ENCODE data around the gene EHD1.
"Not testable (repeated sequence)": the region's sequence is repeated elsewhere in the genome, so short reads cannot be mapped to it uniquely, and the experiment has no call there.

EHD1 gene

GRCh38 chr11:64823568-64824119 is 54.8 kb downstream of the EHD1 start:
- no peak for FAIRE-seq

GRCh38 chr11:64817476-64817875 is 60.9 kb downstream of the EHD1 start:
- no peak for FAIRE-seq

- FAIRE-seq, result not testable (repeated sequence)
Measured at GRCh38 chr11:64815433-64815832, 63.0 kb downstream of the EHD1 start.

GRCh38 chr11:64814712-64815187 is 63.7 kb downstream of the EHD1 start:
- FAIRE-seq, result no peak

GRCh38 chr11:64813826-64814225 is 64.6 kb downstream of the EHD1 start:
- no peak for FAIRE-seq

GRCh38 chr11:64810891-64811272 is 67.5 kb downstream of the EHD1 start:
- no peak for FAIRE-seq

GRCh38 chr11:64810271-64810890 is 68.0 kb downstream of the EHD1 start, which contains the start of gene MEN1:
Gene MEN1 (minus strand): TSS chr11:64810551. CDS start chr11:64810109, 442 bp downstream.
- FAIRE-seq, result no peak

GRCh38 chr11:64809781-64810241 is 68.6 kb downstream of the EHD1 start:
- no peak for FAIRE-seq

- FAIRE-seq, result no peak
Measured at GRCh38 chr11:64805481-64805880, 72.9 kb downstream of the EHD1 start.

- no peak for FAIRE-seq
Measured at GRCh38 chr11:64804346-64805210, 73.8 kb downstream of the EHD1 start.

- FAIRE-seq, result no peak
Measured at GRCh38 chr11:64803846-64804345, 74.5 kb downstream of the EHD1 start.

- no peak for FAIRE-seq
Measured at GRCh38 chr11:64803158-64803845, 75.1 kb downstream of the EHD1 start, which contains the start of gene MAP4K2. Gene MAP4K2 (minus strand): TSS chr11:64803214. CDS start chr11:64803149, 65 bp downstream.

GRCh38 chr11:64802370-64803157 is 75.9 kb downstream of the EHD1 start:
- FAIRE-seq, result no peak
